Stimulated activated CD4-positive, alpha-beta T cell treated with anti-CD3 and anti-CD28 coated beads, Interleukin-1b, Interleukin-23, amount 100 ng/mL, for 4 hours (primary cell): ENCODE results near the gene AXIN2.
"Not testable (repeated sequence)": the region's sequence is repeated elsewhere in the genome, so short reads cannot be mapped to it uniquely, and the experiment has no call there.

Experiments used
- DNase-seq, 2 donors: peaks; one replicate each; pipeline ENCODE4 v3.0.0-alpha.2; 2020; ENCODE audit warnings: low read depth in 2 of 2

AXIN2 gene

GRCh38 chr17:65536573-65537342, 24.7 kb downstream of the AXIN2 start:
- no peak for DNase-seq

DNA sequence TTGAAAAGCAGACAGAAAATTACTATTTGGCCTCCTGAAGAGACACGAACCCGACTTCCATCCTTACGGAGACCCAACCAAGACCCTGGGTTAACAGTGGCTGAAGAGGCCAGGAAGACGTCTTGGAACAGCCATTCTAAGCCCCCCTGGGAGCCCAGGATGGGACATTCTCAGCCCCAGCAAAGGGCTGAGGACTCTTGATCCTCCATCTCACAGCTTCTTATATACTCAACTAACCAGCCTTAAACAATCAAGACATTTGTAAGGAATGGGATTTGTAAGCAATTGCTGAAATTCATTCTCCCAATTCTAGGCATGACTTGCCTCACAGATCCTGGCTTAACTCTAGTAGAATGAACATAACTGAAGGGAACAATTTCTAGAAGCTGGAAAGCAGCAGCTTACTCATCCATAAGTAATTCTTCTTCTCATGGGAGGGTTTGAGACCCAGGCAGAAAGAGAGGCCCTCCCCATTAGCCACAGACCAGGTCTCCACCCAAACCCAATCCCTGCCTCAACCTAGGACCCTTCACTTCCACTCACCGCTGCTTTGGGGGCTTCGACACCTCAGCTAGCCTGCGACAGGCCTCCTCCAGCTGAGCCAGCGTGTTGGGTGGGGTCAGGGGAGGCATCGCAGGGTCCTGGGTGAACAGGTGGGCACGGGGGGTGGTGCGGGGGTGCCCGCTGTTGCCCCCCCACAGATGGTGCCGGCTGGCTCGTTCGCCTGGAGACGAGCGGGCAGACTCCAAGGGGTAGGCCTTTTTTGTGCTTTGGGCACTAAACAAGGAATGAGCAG, 25.5 kb downstream of the AXIN2 start:
- DNase-seq: no peak

DNA sequence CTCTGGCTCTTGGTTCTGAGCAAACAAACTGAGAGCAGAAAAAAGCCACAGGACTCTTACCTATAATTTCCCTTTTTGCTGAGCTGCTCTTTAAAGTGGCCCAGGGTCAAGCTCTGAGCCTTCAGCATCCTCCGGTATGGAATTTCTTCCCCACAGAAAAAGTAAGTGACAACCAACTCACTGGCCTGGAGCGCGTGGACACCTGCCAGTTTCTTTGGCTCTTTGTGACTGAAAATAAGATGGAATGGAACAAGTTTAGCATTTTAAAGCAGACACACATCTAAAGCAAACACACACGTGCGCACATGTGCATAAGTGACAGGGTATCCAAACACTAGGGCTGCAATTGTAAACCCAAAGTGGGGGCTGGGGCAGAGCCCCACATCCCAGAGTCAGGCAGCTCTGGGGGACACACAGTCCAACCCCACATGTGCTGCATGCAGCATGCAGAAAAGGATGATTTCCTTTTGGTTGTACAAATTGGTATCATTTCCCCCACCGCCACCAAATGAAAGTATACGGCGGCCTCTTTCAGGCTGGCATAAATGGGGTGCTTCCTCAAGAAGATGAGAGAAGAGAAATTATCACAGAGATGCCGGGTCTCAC, 27.5 kb downstream of the AXIN2 start:
- DNase-seq: no peak

- DNase-seq: no peak
Measured at GRCh38 chr17:65533056-65533745, 28.2 kb downstream of the AXIN2 start.

- DNase-seq: no peak
Measured at GRCh38 chr17:65532101-65532890, 29.2 kb downstream of the AXIN2 start.

DNA sequence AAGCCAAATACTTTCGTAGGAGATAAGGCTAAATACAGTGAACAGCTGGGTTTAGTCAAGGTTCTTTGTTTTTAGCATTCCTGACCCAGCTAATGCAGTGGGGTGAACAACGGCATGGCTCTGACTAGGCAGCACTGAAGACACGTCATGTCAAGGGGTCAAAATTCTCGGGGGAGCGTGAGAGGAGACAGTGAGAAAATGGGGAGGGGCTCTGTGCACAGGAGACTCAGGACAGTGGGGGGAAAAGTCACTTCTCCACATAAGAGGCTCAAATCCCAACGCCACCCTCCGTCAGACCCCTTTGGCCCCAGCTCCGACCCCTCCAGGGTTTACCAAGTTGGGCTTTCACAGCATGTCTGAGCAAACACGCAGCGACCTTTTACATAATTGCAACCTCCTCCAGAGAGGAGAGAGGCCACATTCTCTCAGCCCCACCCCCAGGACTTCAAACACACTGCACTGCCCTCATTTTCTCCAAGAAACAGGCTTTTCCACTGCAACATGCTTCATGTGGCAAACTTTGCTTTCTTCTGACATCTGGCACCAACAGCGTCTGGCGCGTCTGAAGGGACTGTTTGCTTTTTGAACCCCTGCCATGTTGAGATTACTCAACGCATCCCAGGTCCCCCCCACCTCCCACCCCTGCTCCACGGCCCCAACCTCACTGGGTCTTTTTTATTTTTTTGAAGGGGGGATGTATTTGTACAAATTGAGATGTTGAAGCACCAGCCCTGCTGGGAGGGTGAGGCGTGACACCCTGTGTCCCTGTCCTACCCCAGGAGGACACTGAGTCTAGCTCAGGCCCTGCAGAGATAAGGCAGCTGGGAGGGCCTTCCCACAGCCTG, 30.0 kb downstream of the AXIN2 start:
- DNase-seq: no peak

DNA sequence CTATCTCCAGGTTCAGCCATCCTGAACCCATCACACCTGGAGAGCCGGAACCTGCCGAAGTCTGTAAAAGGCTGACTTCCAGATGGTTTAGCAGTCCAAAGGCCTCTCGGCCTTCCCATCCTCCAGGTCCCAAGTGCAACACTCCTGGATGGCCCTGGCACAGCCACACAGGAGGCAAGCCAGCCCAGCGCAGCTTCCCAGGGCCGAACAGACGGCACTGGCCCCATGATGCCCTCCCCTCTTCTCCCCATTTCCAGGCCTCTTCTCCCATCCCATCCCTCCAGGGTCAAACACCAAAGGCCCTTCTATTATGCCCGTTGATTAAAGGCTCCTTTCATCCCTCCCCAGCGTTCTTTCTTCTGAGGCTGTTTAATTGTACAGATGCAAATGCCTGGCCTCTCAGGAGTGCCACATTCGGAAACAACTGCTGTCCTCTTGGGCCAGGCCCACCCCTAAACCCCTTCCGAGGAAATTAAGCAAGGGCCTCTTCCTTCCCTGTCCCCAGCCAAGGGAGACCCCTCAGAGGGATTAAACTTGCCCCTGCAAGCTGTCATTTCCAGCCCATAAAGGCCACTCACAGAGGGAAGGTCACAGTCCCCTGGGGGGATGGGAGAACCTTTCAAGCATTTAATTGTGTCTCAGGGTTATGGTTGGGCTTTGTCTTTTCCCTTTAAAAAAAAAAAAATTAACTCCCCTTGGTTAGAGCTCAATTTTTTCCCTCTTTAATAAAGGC, 30.8 kb downstream of the AXIN2 start:
- no peak for DNase-seq

- no peak for DNase-seq
Measured at GRCh38 chr17:65529761-65530522, 31.5 kb downstream of the AXIN2 start.

- DNase-seq: no peak
Measured at GRCh38 chr17:65529040-65529633, 32.3 kb downstream of the AXIN2 start.

- DNase-seq: no peak
Measured at GRCh38 chr17:65527857-65528591, 33.4 kb downstream of the AXIN2 start.

- no peak for DNase-seq
Measured at GRCh38 chr17:65527381-65527780, 34.1 kb downstream of the AXIN2 start.

- not testable (repeated sequence) for DNase-seq
Measured at GRCh38 chr17:65526854-65527253, 34.6 kb downstream of the AXIN2 start.

DNA sequence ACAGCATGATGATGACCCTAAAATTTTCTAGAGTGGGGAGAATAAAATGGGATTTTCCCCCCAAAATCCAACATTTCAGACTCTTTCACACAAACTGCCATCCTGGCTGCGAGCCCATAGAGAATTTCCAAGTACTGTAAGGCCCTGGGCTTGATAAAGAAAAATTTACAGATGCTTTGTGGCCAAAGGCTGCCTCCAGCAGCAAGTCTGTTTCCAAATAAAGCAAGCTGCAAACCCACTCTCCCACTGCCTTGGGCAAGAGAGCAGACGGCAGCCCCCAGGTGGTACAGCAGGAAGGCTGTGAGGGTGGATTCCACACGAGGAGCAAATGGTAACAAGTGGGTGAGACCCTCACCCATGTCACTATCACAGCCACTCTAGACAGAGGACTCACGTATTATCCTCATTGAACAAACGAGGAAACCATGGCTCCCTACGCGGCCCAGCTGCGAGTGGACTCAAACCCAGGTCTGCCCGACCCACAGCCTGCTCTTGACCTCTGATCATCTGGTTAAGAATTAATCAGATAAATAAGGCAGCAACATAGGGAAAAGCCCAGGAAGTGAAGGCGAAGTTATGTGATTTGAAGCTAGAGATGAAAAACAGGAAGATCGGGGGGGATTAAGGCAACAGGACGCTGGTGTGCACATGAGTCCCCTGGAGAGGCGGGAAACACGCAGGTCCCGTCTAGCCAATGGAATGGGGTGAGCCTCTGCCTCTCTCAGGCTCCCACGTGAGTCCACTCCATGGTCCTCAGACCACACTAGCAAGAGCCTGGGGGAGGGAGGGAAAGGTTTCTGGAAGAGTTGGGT, 37.4 kb downstream of the AXIN2 start:
- no peak for DNase-seq

- DNase-seq: no peak
Measured at GRCh38 chr17:65523411-65523810, 38.0 kb downstream of the AXIN2 start.

- no peak for DNase-seq
Measured at GRCh38 chr17:65522751-65523404, 38.6 kb downstream of the AXIN2 start.

DNA sequence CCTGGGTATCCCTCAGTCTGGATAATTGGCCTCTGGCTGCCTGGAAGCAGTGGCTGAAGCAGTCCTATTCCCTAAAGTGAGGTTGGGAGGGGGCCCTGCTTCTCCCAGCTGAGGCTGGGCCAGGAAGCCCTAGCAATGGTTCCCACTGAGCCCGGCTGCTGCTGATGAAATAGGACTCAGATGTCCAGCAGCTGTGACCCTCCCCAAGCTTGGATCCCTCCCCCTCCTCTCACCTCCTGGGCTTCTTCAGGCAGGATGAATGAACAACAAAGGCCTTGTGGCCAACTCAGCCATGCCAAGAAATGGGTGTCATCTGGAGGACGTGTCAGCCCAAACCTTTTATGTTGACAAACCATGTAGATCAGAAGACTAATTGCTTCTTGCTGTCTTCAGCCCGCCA, 42.0 kb downstream of the AXIN2 start:
- no peak for DNase-seq
